ENCODE results near the gene ANKZF1. TPM values are rescaled to one million over a fixed set of nuclear protein-coding genes. Genes with fewer than 3 reads are reported as not detected.

Gene ANKZF1
- total RNA-seq, 1 experiment from 2014 or later: 51.5 TPM

GRCh38 chr2:219218732-219219701 is 10.6 kb upstream of the ANKZF1 start, which contains the start of gene ABCB6:
TSS of gene ABCB6 (minus strand) at chr2:219218958. CDS start at chr2:219218673, 285 bp downstream.
- no peak for TF ChIP-seq CTCF (IDR thresholded peaks at IDR 0.05; ENCODE audit: insufficient read depth in 1 of 2, low read depth in 1 of 2, low read length in 1 of 2, severe bottlenecking in 1 of 2, unreplicated experiment in 1 of 2)
- H3K36me3 ChIP-seq (ENCODE audit: control insufficient read depth, insufficient read depth, low read length): peaks cover 3% of the 10 kb centered on the region; the same call in 1 of the 2 replicates
- H3K9me3 ChIP-seq: no peaks in the 10 kb centered on the region
- intact Hi-C loops (cut with micrococcal nuclease; ENCODE audit: unreplicated experiment): loop anchor here (1.0 to 5.0 kb wide), 7 partner anchors 10 to 168 kb away; partner anchors contain the start of genes ANKZF1, ATG9A, DNAJB2 and DNPEP
- H3K4me3 ChIP-seq (ENCODE audit: low read depth, low read length): peak within 1 kb of the TSS; percentile 89
- no peaks in the 10 kb centered on the region for H3K27me3 ChIP-seq (replicated peaks; ENCODE audit: control insufficient read depth, insufficient read depth, low read length)
- POLR2A ChIA-PET: interaction anchor here (0.9 to 3.0 kb wide), 8 partner anchors 10 to 169 kb away, joined by 3 to 27 read pairs (median 8); partner anchors contain the start of genes ANKZF1, ATG9A, CNPPD1 and DNPEP
- Mint-ChIP-seq H3K36me3 (ENCODE audit: insufficient read depth, unreplicated experiment) (peaks cover 39% of the 10 kb centered on the region), H3K27me3 (ENCODE audit: insufficient read depth, unreplicated experiment) (no peaks in the 10 kb centered on the region), H3K4me1 (ENCODE audit: low read depth, unreplicated experiment) (no peaks in the 10 kb centered on the region), H3K27ac (ENCODE audit: unreplicated experiment) (peak within 1 kb of the TSS; percentile 95), H3K4me3 (ENCODE audit: unreplicated experiment) (peak within 1 kb of the TSS; percentile 96), H3K9me3 (ENCODE audit: unreplicated experiment) (no peaks in the 10 kb centered on the region)
- peak; percentile 97 for DNase-seq
- CTCF ChIA-PET: interaction anchor here (0.6 to 2.5 kb wide), 9 partner anchors 30 to 217 kb away, joined by 3 to 18 read pairs (median 3); partner anchors contain the start of gene DNAJB2
- peaks cover 18% of the 10 kb centered on the region for H3K4me1 ChIP-seq
- BruUV-seq (replicated peaks): TSS peak; percentile 77

GRCh38 chr2:219219784-219220532 is 9.6 kb upstream of the ANKZF1 start:
- Histone ChIP-seq H3K4me1 (peaks cover 18% of the 10 kb centered on the region), H3K4me3 (ENCODE audit: low read depth, low read length) (no peak overlapping the region), H3K27me3 (replicated peaks; ENCODE audit: control insufficient read depth, insufficient read depth, low read length) (no peaks in the 10 kb centered on the region), H3K36me3 (ENCODE audit: control insufficient read depth, insufficient read depth, low read length) (0 out of 2 replicates have a peak, but pooled peaks cover 1% of the 10 kb centered on the region), H3K9me3 (no peaks in the 10 kb centered on the region)
- BruUV-seq (replicated peaks): no TSS peak
- no peak for TF ChIP-seq CTCF (IDR thresholded peaks at IDR 0.05; ENCODE audit: insufficient read depth in 1 of 2, low read depth in 1 of 2, low read length in 1 of 2, severe bottlenecking in 1 of 2, unreplicated experiment in 1 of 2)
- H3K27me3 Mint-ChIP-seq (ENCODE audit: insufficient read depth, unreplicated experiment): no peaks in the 10 kb centered on the region
- H3K4me1 Mint-ChIP-seq (ENCODE audit: low read depth, unreplicated experiment): no peaks in the 10 kb centered on the region
- H3K27ac Mint-ChIP-seq (ENCODE audit: unreplicated experiment): peak overlapping the region; percentile 95
- CTCF ChIA-PET: interaction anchor here (1.0 to 1.1 kb wide), 3 partner anchors 42 to 218 kb away, joined by 3 to 4 read pairs (median 3); no protein-coding TSS in a partner anchor
- H3K9me3 Mint-ChIP-seq (ENCODE audit: unreplicated experiment): no peaks in the 10 kb centered on the region
- peak overlapping the region; percentile 96 for H3K4me3 Mint-ChIP-seq (ENCODE audit: unreplicated experiment)
- peaks cover 46% of the 10 kb centered on the region for H3K36me3 Mint-ChIP-seq (ENCODE audit: insufficient read depth, unreplicated experiment)
- POLR2A ChIA-PET: interaction anchor here (0.9 to 3.0 kb wide), 5 partner anchors 9 to 59 kb away, joined by 3 to 27 read pairs (median 6); partner anchors contain the start of genes ANKZF1, ATG9A, GLB1L and STK16
- intact Hi-C loops (cut with micrococcal nuclease; ENCODE audit: unreplicated experiment): loop anchor here (1.0 to 5.0 kb wide), 2 partner anchors 9 to 167 kb away; partner anchors contain the start of genes ANKZF1, ATG9A and DNPEP
- DNase-seq: no peak
